Body of pancreas (tissue), 4 donors: ENCODE measurements around the gene CAPZA1. TPM values are rescaled to one million over a fixed set of nuclear protein-coding genes. Genes with fewer than 3 reads are reported as not detected.
A peak's percentile ranks its signal among the peaks of the same experiment; 100 is the strongest.

Experiments used
- ATAC-seq: fragments of 150-250 bp; one replicate; pipeline ENCODE4 v1.9.1; 2016
- DNase-seq, 4 donors: peaks; one replicate each; pipeline ENCODE4 v3.0.0-alpha.2; 2019
- H3K27ac ChIP-seq, 4 donors: fragments of 200-600 bp; sonication (generic); 1 replicate in 3 of 4; 2 replicates in 1 of 4; pipeline versions ENCODE4 v1.5.1 to v1.6.1; 2016 to 2019; ENCODE audit warnings: mild to moderate bottlenecking in 1 of 4, mixed read lengths in 1 of 4, moderate library complexity in 1 of 4
- H3K27me3 ChIP-seq, 2 donors: fragments of 200-600 bp; sonication (generic); one replicate each; pipeline ENCODE4 v1.6.0; 2016; ENCODE audit warnings: mild to moderate bottlenecking in 1 of 2
- H3K36me3 ChIP-seq, 2 donors: fragments of 200-600 bp; sonication (generic); replicated peaks in 1 of 2; 2 replicates each; pipeline ENCODE4 v1.5.1; 2016; ENCODE audit warnings: low read depth in 2 of 2; ENCODE audit not compliant: insufficient read depth in 1 of 2
- H3K4me1 ChIP-seq: fragments of 200-600 bp; sonication (generic); one replicate; pipeline ENCODE4 v1.6.0; 2016
- H3K4me3 ChIP-seq, 2 donors: fragments of 200-600 bp; sonication (generic); 1 replicate in 1 of 2; 2 replicates in 1 of 2; pipeline ENCODE4 v1.5.1; 2016 to 2019
- H3K9me3 ChIP-seq, 3 donors: fragments of 200-600 bp; sonication (generic); 1 replicate in 2 of 3; 2 replicates in 1 of 3; pipeline ENCODE4 v1.5.1; 2016
- POLR2A ChIP-seq, 3 donors: fragments of 450-650 bp; IDR thresholded peaks; one replicate each; pipeline ENCODE4 v1.6.1; 2016; ENCODE audit warnings: antibody characterized with exemption in 3 of 3, mild to moderate bottlenecking in 2 of 3
- WGBS, 2 donors: methylation state at CpG; one replicate each; pipeline ENCODE4 v1.1.5; 2017; 5-methylcytosine and 5-hydroxymethylcytosine counted together
- intact Hi-C: fragments of 100-400 bp; cut with DNase I; formaldehyde crosslinking; loops from one replicate; pipeline ENCODE4 v1.15.1; 2023
- total RNA-seq, 2 donors: library from RNA; depleted of rRNA; stranded (reverse); fragments of >200 nt; gene quantifications; one replicate each; pipeline ENCODE4 v1.1.0, GENCODE V29; 2016
- TF ChIP-seq, protein P1 (sequence below), 7 experiments: fragments of 450-650 bp in 4 of 7; fragments of 200-600 bp in 3 of 7; sonication (generic) in 3 of 7; IDR thresholded peaks; one replicate each; pipeline ENCODE4 v1.5.1; 2016 to 2019; ENCODE audit warnings: antibody characterized with exemption in 7 of 7

The CAPZA1 gene
- total RNA-seq, 2 donors from 2014 or later: 56.0 to 66.9 TPM

- H3K4me3 ChIP-seq: no peak overlapping the region
- H3K27me3 ChIP-seq: no peaks in the 10 kb centered on the region
- TF ChIP-seq POLR2A (IDR thresholded peaks at IDR 0.05): no peak
- TF ChIP-seq, protein P1, sequence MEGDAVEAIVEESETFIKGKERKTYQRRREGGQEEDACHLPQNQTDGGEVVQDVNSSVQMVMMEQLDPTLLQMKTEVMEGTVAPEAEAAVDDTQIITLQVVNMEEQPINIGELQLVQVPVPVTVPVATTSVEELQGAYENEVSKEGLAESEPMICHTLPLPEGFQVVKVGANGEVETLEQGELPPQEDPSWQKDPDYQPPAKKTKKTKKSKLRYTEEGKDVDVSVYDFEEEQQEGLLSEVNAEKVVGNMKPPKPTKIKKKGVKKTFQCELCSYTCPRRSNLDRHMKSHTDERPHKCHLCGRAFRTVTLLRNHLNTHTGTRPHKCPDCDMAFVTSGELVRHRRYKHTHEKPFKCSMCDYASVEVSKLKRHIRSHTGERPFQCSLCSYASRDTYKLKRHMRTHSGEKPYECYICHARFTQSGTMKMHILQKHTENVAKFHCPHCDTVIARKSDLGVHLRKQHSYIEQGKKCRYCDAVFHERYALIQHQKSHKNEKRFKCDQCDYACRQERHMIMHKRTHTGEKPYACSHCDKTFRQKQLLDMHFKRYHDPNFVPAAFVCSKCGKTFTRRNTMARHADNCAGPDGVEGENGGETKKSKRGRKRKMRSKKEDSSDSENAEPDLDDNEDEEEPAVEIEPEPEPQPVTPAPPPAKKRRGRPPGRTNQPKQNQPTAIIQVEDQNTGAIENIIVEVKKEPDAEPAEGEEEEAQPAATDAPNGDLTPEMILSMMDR (IDR thresholded peaks at IDR 0.05): no peak
- ATAC-seq: no peak
- no peaks in the 10 kb centered on the region for H3K36me3 ChIP-seq
- intact Hi-C loops: no loop called here
- H3K27ac ChIP-seq: no peak overlapping the region
- H3K9me3 ChIP-seq: no peaks in the 10 kb centered on the region
- H3K4me1 ChIP-seq: peaks cover 61% of the 10 kb centered on the region
- DNase-seq: no peak
These were observed 14.7 kb downstream of the CAPZA1 start for GRCh38 chr1:112634367-112634766.

GRCh38 chr1:112636056-112636455 is 16.4 kb downstream of the CAPZA1 start:
- H3K4me1 ChIP-seq: peaks cover 53% of the 10 kb centered on the region
- H3K27me3 ChIP-seq: no peaks in the 10 kb centered on the region
- H3K36me3 ChIP-seq: no peaks in the 10 kb centered on the region
- ATAC-seq (no peak), DNase-seq (no peak)
- intact Hi-C loops: no loop called here
- H3K4me3 ChIP-seq: no peak overlapping the region
- H3K27ac ChIP-seq: peak overlapping the region in 1 of 4 donors; percentile 50
- H3K9me3 ChIP-seq: no peaks in the 10 kb centered on the region
- 78 to 81% methylated on average over 2 of the region's 2 CpGs for WGBS, 2 donors
- no peak for TF ChIP-seq POLR2A (IDR thresholded peaks at IDR 0.05)
- TF ChIP-seq, protein P1 (IDR thresholded peaks at IDR 0.05): no peak

DNA sequence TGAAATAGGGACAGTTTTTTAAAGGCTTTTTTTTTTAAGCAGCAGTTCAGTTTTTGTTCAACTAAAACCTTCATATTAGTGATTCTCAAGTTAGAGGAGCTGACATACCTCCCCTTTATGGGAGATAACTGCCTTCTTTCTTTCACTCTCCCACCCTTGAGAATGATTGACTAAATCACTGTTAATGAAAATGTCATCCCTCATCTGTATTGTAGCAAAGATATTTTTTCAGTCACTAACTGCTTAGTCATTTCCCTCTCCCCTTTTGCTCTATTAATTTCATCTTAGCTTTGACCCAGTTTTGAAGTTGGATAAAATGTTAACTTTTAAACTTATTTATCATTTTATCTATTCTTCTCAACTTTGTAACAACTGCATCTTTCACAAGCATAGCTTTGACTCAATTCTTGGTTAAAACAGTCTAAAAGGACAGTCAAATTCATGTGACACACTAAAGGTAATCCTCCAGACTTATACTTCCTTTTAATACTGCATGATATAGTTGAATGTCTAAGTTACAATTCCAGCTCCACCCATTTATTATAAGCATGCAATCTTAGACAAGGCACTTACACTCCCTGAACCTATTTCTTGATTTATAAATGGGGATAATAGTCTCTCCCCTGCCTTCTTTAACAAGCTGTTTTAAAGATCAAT is 17.1 kb downstream of the CAPZA1 start:
- intact Hi-C loops: no loop called here
- no peak overlapping the region for H3K4me3 ChIP-seq
- H3K4me1 ChIP-seq: peaks cover 46% of the 10 kb centered on the region
- ATAC-seq: no peak
- no peaks in the 10 kb centered on the region for H3K36me3 ChIP-seq
- H3K27me3 ChIP-seq: no peaks in the 10 kb centered on the region
- H3K27ac ChIP-seq: peak overlapping the region; percentile 3 to 50 (median 24)
- TF ChIP-seq, protein P1 (IDR thresholded peaks at IDR 0.05): no peak
- no peak for TF ChIP-seq POLR2A (IDR thresholded peaks at IDR 0.05)
- H3K9me3 ChIP-seq: no peaks in the 10 kb centered on the region
- DNase-seq: no peak

DNA sequence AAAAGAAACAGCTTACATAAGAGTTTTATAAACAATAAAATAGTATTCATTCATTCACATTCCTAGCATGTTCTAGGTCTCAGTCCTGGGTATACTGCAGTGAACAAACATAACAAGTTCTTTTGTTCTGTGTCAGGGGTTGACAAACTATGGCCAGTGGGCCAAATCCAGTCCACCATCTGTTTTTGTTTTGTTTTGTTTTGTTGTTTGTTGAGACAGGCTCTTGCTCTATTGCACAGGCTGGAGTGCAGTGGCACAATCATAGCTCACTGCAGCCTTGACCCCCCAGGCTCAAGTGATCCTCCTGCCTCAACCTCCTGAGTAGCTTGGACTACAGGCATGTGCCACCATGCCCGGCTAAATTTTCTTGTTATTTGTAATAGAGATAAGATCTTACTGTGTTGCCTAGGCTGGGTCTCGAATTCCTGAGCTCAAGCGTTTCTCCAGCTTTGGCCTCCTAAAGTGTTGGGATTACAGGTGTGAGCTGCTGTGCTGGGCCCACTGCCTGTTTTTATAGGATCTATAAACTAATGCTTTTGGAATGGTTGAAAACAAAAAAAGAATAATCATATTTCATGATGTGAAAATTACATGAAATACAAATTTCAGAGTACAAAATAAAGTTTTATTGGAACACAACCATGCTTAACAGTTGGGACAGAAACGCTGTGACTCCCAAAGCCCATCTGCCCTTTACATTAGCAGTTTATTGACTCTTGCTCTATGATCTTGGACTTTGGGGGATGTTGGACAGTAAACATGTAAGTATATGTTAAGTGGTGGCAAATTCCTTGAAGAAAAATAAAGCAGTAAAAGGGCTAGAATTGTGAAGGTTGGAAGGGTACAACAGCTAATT is 17.9 kb downstream of the CAPZA1 start:
- ATAC-seq (peak; percentile 60), DNase-seq (no peak)
- Histone ChIP-seq H3K4me1 (peaks cover 39% of the 10 kb centered on the region), H3K9me3 (no peaks in the 10 kb centered on the region), H3K27me3 (no peaks in the 10 kb centered on the region), H3K27ac (peak overlapping the region; percentile 3 to 50 (median 28)), H3K36me3 (no peaks in the 10 kb centered on the region), H3K4me3 (no peak overlapping the region)
- TF ChIP-seq, protein P1 (IDR thresholded peaks at IDR 0.05): no peak
- no peak for TF ChIP-seq POLR2A (IDR thresholded peaks at IDR 0.05)
- 59 to 80% methylated on average over 4 of the region's 4 CpGs for WGBS, 2 donors
- intact Hi-C loops: no loop called here
